ENCODE data around the gene GNG8. TPM values are rescaled to one million over a fixed set of nuclear protein-coding genes. Genes with fewer than 3 reads are reported as not detected.
A peak's percentile ranks its signal among the peaks of the same experiment; 100 is the strongest.

The GNG8 gene
- total RNA-seq, 1 donor from 2014 or later, result not detected

- Histone ChIP-seq H3K9me3 (ENCODE audit: insufficient read depth, low read depth, low read length) (no peaks in the 10 kb centered on the region), H3K36me3 (ENCODE audit: insufficient read depth, low read length) (peaks cover 32% of the 10 kb centered on the region), H3K4me1 (ENCODE audit: insufficient read depth, low read length) (no peaks in the 10 kb centered on the region), H3K9ac (ENCODE audit: low read length) (no peak overlapping the region), H2AFZ (ENCODE audit: low read depth, low read length) (no peak overlapping the region), H3K4me2 (ENCODE audit: low read length) (no peak overlapping the region), H3K79me2 (ENCODE audit: insufficient read depth, low read length) (peaks cover 28% of the 10 kb centered on the region), H3K27me3 (ENCODE audit: insufficient read depth, low read length) (no peaks in the 10 kb centered on the region), H3K4me3 (ENCODE audit: insufficient read depth, low read depth, low read length) (no peak overlapping the region), H3K27ac (ENCODE audit: low read depth, low read length) (no peak overlapping the region), H4K20me1 (ENCODE audit: insufficient read depth, low read length) (peaks cover 85% of the 10 kb centered on the region)
- Mint-ChIP-seq H3K27me3 (ENCODE audit: low read depth, unreplicated experiment) (no peaks in the 10 kb centered on the region), H3K9me3 (ENCODE audit: unreplicated experiment) (peaks cover 1% of the 10 kb centered on the region), H3K4me1 (ENCODE audit: low read depth, unreplicated experiment) (peaks cover 14% of the 10 kb centered on the region), H3K36me3 (ENCODE audit: low read depth, unreplicated experiment) (peaks cover 30% of the 10 kb centered on the region), H3K4me3 (ENCODE audit: unreplicated experiment) (no peak overlapping the region), H3K27ac (ENCODE audit: unreplicated experiment) (peak overlapping the region; percentile 16)
- FAIRE-seq, result no peak
- DNase-seq (ENCODE audit: low read depth), result no peak
- no peak for TF ChIP-seq EZH2 (IDR thresholded peaks at IDR 0.05; ENCODE audit: insufficient read depth, low read length)
- TF ChIP-seq, protein P1, sequence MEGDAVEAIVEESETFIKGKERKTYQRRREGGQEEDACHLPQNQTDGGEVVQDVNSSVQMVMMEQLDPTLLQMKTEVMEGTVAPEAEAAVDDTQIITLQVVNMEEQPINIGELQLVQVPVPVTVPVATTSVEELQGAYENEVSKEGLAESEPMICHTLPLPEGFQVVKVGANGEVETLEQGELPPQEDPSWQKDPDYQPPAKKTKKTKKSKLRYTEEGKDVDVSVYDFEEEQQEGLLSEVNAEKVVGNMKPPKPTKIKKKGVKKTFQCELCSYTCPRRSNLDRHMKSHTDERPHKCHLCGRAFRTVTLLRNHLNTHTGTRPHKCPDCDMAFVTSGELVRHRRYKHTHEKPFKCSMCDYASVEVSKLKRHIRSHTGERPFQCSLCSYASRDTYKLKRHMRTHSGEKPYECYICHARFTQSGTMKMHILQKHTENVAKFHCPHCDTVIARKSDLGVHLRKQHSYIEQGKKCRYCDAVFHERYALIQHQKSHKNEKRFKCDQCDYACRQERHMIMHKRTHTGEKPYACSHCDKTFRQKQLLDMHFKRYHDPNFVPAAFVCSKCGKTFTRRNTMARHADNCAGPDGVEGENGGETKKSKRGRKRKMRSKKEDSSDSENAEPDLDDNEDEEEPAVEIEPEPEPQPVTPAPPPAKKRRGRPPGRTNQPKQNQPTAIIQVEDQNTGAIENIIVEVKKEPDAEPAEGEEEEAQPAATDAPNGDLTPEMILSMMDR (IDR thresholded peaks at IDR 0.05; ENCODE audit: insufficient read depth, low read depth, low read length), result no peak
These were observed 27.2 kb downstream of the GNG8 start for GRCh38 chr19:46608581-46609345.

DNA sequence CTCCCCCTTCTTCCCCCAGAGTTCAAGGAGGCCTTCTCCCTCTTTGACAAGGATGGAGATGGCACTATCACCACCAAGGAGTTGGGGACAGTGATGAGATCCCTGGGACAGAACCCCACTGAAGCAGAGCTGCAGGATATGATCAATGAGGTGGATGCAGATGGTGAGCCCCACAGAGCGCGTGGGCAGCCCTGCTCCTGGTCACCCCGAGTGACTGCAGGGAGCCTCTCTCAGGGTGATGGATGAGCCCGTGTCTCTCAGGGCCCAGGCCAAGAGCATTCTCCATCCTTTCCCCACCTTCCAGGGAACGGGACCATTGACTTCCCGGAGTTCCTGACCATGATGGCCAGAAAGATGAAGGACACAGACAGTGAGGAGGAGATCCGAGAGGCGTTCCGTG is 27.8 kb downstream of the GNG8 start:
- Histone ChIP-seq H3K79me2 (ENCODE audit: insufficient read depth, low read length) (peaks cover 34% of the 10 kb centered on the region), H3K27ac (ENCODE audit: low read depth, low read length) (no peak overlapping the region), H3K9ac (ENCODE audit: low read length) (no peak overlapping the region), H3K27me3 (ENCODE audit: insufficient read depth, low read length) (no peaks in the 10 kb centered on the region), H3K4me3 (ENCODE audit: insufficient read depth, low read depth, low read length) (no peak overlapping the region), H2AFZ (ENCODE audit: low read depth, low read length) (no peak overlapping the region), H3K36me3 (ENCODE audit: insufficient read depth, low read length) (peaks cover 32% of the 10 kb centered on the region), H3K4me1 (ENCODE audit: insufficient read depth, low read length) (peaks cover 5% of the 10 kb centered on the region), H3K9me3 (ENCODE audit: insufficient read depth, low read depth, low read length) (no peaks in the 10 kb centered on the region), H4K20me1 (ENCODE audit: insufficient read depth, low read length) (peaks cover 91% of the 10 kb centered on the region), H3K4me2 (ENCODE audit: low read length) (no peak overlapping the region)
- no peaks in the 10 kb centered on the region for H3K27me3 Mint-ChIP-seq (ENCODE audit: low read depth, unreplicated experiment)
- H3K36me3 Mint-ChIP-seq (ENCODE audit: low read depth, unreplicated experiment), result peaks cover 34% of the 10 kb centered on the region
- TF ChIP-seq EZH2 (IDR thresholded peaks at IDR 0.05; ENCODE audit: insufficient read depth, low read length), result no peak
- TF ChIP-seq, protein P1 (IDR thresholded peaks at IDR 0.05; ENCODE audit: insufficient read depth, low read depth, low read length), result no peak
- no peak overlapping the region for H3K4me3 Mint-ChIP-seq (ENCODE audit: unreplicated experiment)
- peaks cover 1% of the 10 kb centered on the region for H3K9me3 Mint-ChIP-seq (ENCODE audit: unreplicated experiment)
- peaks cover 20% of the 10 kb centered on the region for H3K4me1 Mint-ChIP-seq (ENCODE audit: low read depth, unreplicated experiment)
- FAIRE-seq, result no peak
- H3K27ac Mint-ChIP-seq (ENCODE audit: unreplicated experiment), result no peak overlapping the region
- no peak for DNase-seq (ENCODE audit: low read depth)

DNA sequence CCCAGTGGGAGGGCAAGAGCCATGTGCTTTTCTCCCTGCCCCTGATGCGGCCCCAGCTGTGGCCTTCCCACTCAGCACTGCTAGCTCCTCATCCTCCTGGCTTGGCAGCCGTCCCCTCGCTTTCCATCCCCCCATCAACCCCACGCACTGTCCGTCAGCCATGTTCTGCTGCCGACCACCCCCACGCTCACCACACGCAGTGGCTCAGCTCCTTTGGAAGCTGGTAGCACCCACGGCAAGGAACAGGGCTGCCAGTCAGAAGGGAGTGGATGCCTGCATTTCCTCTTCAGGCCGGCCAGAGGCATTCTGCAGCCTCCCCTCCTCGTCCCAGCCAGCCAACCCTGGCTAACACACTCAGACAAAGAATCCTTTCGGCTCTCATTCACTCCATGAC is 28.6 kb downstream of the GNG8 start:
- Histone ChIP-seq H3K27me3 (ENCODE audit: insufficient read depth, low read length) (no peaks in the 10 kb centered on the region), H3K4me3 (ENCODE audit: insufficient read depth, low read depth, low read length) (no peak overlapping the region), H3K4me1 (ENCODE audit: insufficient read depth, low read length) (peaks cover 12% of the 10 kb centered on the region), H3K4me2 (ENCODE audit: low read length) (no peak overlapping the region), H2AFZ (ENCODE audit: low read depth, low read length) (no peak overlapping the region), H3K27ac (ENCODE audit: low read depth, low read length) (no peak overlapping the region), H3K9me3 (ENCODE audit: insufficient read depth, low read depth, low read length) (no peaks in the 10 kb centered on the region), H3K36me3 (ENCODE audit: insufficient read depth, low read length) (peaks cover 32% of the 10 kb centered on the region), H3K79me2 (ENCODE audit: insufficient read depth, low read length) (peaks cover 42% of the 10 kb centered on the region), H3K9ac (ENCODE audit: low read length) (no peak overlapping the region), H4K20me1 (ENCODE audit: insufficient read depth, low read length) (peaks cover 95% of the 10 kb centered on the region)
- no peak for TF ChIP-seq EZH2 (IDR thresholded peaks at IDR 0.05; ENCODE audit: insufficient read depth, low read length)
- TF ChIP-seq, protein P1 (IDR thresholded peaks at IDR 0.05; ENCODE audit: insufficient read depth, low read depth, low read length), result no peak
- H3K9me3 Mint-ChIP-seq (ENCODE audit: unreplicated experiment), result peaks cover 1% of the 10 kb centered on the region
- no peak for DNase-seq (ENCODE audit: low read depth)
- no peak for FAIRE-seq
- no peak overlapping the region for H3K4me3 Mint-ChIP-seq (ENCODE audit: unreplicated experiment)
- H3K27ac Mint-ChIP-seq (ENCODE audit: unreplicated experiment), result no peak overlapping the region
- H3K27me3 Mint-ChIP-seq (ENCODE audit: low read depth, unreplicated experiment), result no peaks in the 10 kb centered on the region
- H3K36me3 Mint-ChIP-seq (ENCODE audit: low read depth, unreplicated experiment), result peaks cover 36% of the 10 kb centered on the region
- H3K4me1 Mint-ChIP-seq (ENCODE audit: low read depth, unreplicated experiment), result peaks cover 25% of the 10 kb centered on the region
